Ascending aorta (tissue), 2 donors: ENCODE measurements around the gene NPRL2. TPM values are rescaled to one million over a fixed set of nuclear protein-coding genes. Genes with fewer than 3 reads are reported as not detected.

Source experiments
- DNase-seq, 2 donors: peaks; one replicate each; pipeline ENCODE4 v3.0.0-alpha.2; 2019; ENCODE audit warnings: low spot score in 2 of 2
- H3K27ac ChIP-seq, 2 donors: fragments of 200-600 bp; sonication (generic); one replicate each; pipeline ENCODE4 v1.5.1; 2016 to 2017; ENCODE audit warnings: mild to moderate bottlenecking in 1 of 2
- H3K27me3 ChIP-seq: fragments of 200-600 bp; sonication (generic); one replicate; pipeline ENCODE4 v1.5.1; 2017
- H3K36me3 ChIP-seq, 2 donors: fragments of 200-600 bp; sonication (generic); one replicate each; pipeline ENCODE4 v1.5.1; 2016
- H3K4me1 ChIP-seq, 2 donors: fragments of 200-600 bp; sonication (generic); one replicate each; pipeline ENCODE4 v1.5.1; 2016 to 2017; ENCODE audit warnings: mild to moderate bottlenecking in 1 of 2
- H3K4me3 ChIP-seq, 2 donors: fragments of 200-600 bp; sonication (generic); one replicate each; pipeline ENCODE4 v1.5.1; 2016 to 2017; ENCODE audit warnings: mild to moderate bottlenecking in 1 of 2
- H3K9me3 ChIP-seq, 2 donors: fragments of 200-600 bp; sonication (generic); one replicate each; pipeline ENCODE4 v1.5.1; 2016
- CTCF ChIP-seq, 3 experiments: fragments of 200-600 bp in 2 of 3; fragments of 450-650 bp in 1 of 3; sonication (generic) in 2 of 3; IDR thresholded peaks; one replicate each; pipeline ENCODE4 v1.5.1; 2016 to 2019; ENCODE audit warnings: antibody characterized with exemption in 3 of 3, mild to moderate bottlenecking in 1 of 3, moderate library complexity in 1 of 3
- intact Hi-C: fragments of 100-400 bp; cut with DNase I; formaldehyde crosslinking; loops from one replicate; pipeline ENCODE4 v1.15.1; 2023
- total RNA-seq: library from RNA; depleted of rRNA; stranded (reverse); fragments of >200 nt; gene quantifications from one replicate; pipeline ENCODE4 v1.1.0, GENCODE V29; 2016

Gene NPRL2
- total RNA-seq, 1 donor from 2014 or later = 37.8 TPM

- H3K27me3 ChIP-seq = no peaks in the 10 kb centered on the region
- peaks cover 0 to 31% of the 10 kb centered on the region in 2 donors for H3K36me3 ChIP-seq
- no peaks in the 10 kb centered on the region for H3K9me3 ChIP-seq
- intact Hi-C loops = loop anchor here (1.0 kb wide), 1 partner anchor 22 kb away; the partner anchor contains the start of genes HYAL3 and NAA80
- DNase-seq = peak in 1 of 2 donors; percentile 86
- peak overlapping the region; percentile 66 to 81 for H3K4me3 ChIP-seq
- peak overlapping the region; percentile 92 to 93 for H3K27ac ChIP-seq
- H3K4me1 ChIP-seq = peaks cover 8 to 28% of the 10 kb centered on the region in 2 donors
- peak in 1 of 3 experiments; percentile 5 for TF ChIP-seq CTCF (IDR thresholded peaks at IDR 0.05)
These were observed 29.7 kb downstream of the NPRL2 start for GRCh38 chr3:50320853-50321335.

- Histone ChIP-seq H3K4me3 (peak overlapping the region; percentile 66 to 81), H3K4me1 (peaks cover 8 to 28% of the 10 kb centered on the region in 2 donors), H3K36me3 (peaks cover 0 to 24% of the 10 kb centered on the region in 2 donors), H3K9me3 (no peaks in the 10 kb centered on the region), H3K27me3 (no peaks in the 10 kb centered on the region), H3K27ac (peak overlapping the region; percentile 92 to 93)
- intact Hi-C loops = no loop called here
- DNase-seq = no peak
- no peak for TF ChIP-seq CTCF (IDR thresholded peaks at IDR 0.05)
These were observed 30.5 kb downstream of the NPRL2 start for GRCh38 chr3:50319894-50320625.

GRCh38 chr3:50319181-50319893 lies 31.2 kb downstream of the NPRL2 start:
- H3K4me1 ChIP-seq = peaks cover 8 to 28% of the 10 kb centered on the region in 2 donors
- no peak for TF ChIP-seq CTCF (IDR thresholded peaks at IDR 0.05)
- intact Hi-C loops = no loop called here
- H3K9me3 ChIP-seq = no peaks in the 10 kb centered on the region
- H3K27ac ChIP-seq = peak overlapping the region in 1 of 2 donors; percentile 19
- H3K27me3 ChIP-seq = no peaks in the 10 kb centered on the region
- H3K36me3 ChIP-seq = peaks cover 0 to 21% of the 10 kb centered on the region in 2 donors
- H3K4me3 ChIP-seq = peak overlapping the region in 1 of 2 donors; percentile 66
- no peak for DNase-seq

GRCh38 chr3:50318615-50319014 lies 32.0 kb downstream of the NPRL2 start:
- Histone ChIP-seq H3K27me3 (no peaks in the 10 kb centered on the region), H3K36me3 (peaks cover 0 to 21% of the 10 kb centered on the region in 2 donors), H3K9me3 (no peaks in the 10 kb centered on the region), H3K4me1 (peaks cover 8 to 28% of the 10 kb centered on the region in 2 donors), H3K27ac (peak overlapping the region in 1 of 2 donors; percentile 19), H3K4me3 (peak overlapping the region in 1 of 2 donors; percentile 21)
- TF ChIP-seq CTCF (IDR thresholded peaks at IDR 0.05) = no peak
- intact Hi-C loops = no loop called here
- no peak for DNase-seq

GRCh38 chr3:50318163-50318562 lies 32.4 kb downstream of the NPRL2 start:
- no peak for DNase-seq
- Histone ChIP-seq H3K36me3 (peaks cover 0 to 21% of the 10 kb centered on the region in 2 donors), H3K4me1 (peaks cover 8 to 28% of the 10 kb centered on the region in 2 donors), H3K9me3 (no peaks in the 10 kb centered on the region), H3K4me3 (peak overlapping the region in 1 of 2 donors; percentile 5), H3K27me3 (no peaks in the 10 kb centered on the region), H3K27ac (no peak overlapping the region)
- TF ChIP-seq CTCF (IDR thresholded peaks at IDR 0.05) = no peak
- intact Hi-C loops = no loop called here
